ENCODE results near the gene ZBTB20.

Gene ZBTB20

DNA sequence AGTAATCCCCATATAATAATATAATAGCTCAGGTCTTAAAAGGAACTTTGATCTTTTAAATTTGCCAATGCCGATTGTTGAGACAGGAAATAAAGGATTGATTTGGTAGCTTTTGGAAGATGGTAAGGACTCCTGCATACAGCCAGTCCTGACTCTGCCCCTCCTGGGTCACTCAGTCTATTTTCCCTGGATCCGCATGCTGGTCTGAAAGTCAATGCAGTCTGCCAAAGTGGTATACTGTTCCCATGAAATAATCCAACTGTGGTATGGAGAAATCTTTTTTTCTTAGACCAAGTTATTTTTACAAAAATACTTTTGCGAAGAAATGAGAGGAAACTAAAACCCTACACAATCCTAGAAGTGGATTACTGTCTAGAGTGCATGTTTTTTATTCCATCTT lies 662.2 kb downstream of the ZBTB20 start:
- no peak overlapping the region for H3K4me3 Mint-ChIP-seq
- H3K4me1 Mint-ChIP-seq (ENCODE audit: low read depth): peaks cover 12% of the 10 kb centered on the region
- H3K27me3 Mint-ChIP-seq (ENCODE audit: low read depth): no peaks in the 10 kb centered on the region
- no peak overlapping the region for H3K27ac Mint-ChIP-seq
- H3K36me3 Mint-ChIP-seq (ENCODE audit: low read depth): no peaks in the 10 kb centered on the region
- no peaks in the 10 kb centered on the region for H3K9me3 Mint-ChIP-seq

- H3K4me1 Mint-ChIP-seq (ENCODE audit: low read depth): peaks cover 12% of the 10 kb centered on the region
- no peaks in the 10 kb centered on the region for H3K36me3 Mint-ChIP-seq (ENCODE audit: low read depth)
- H3K27ac Mint-ChIP-seq: no peak overlapping the region
- H3K9me3 Mint-ChIP-seq: no peaks in the 10 kb centered on the region
- H3K4me3 Mint-ChIP-seq: no peak overlapping the region
- H3K27me3 Mint-ChIP-seq (ENCODE audit: low read depth): no peaks in the 10 kb centered on the region
Measured at GRCh38 chr3:114481113-114481512, 666.0 kb downstream of the ZBTB20 start.

GRCh38 chr3:114480442-114480841 lies 666.6 kb downstream of the ZBTB20 start:
- Mint-ChIP-seq H3K27ac (no peak overlapping the region), H3K27me3 (ENCODE audit: low read depth) (no peaks in the 10 kb centered on the region), H3K4me3 (no peak overlapping the region), H3K9me3 (no peaks in the 10 kb centered on the region), H3K4me1 (ENCODE audit: low read depth) (peaks cover 12% of the 10 kb centered on the region), H3K36me3 (ENCODE audit: low read depth) (no peaks in the 10 kb centered on the region)

GRCh38 chr3:114478801-114479200 lies 668.3 kb downstream of the ZBTB20 start:
- Mint-ChIP-seq H3K4me1 (ENCODE audit: low read depth) (peaks cover 12% of the 10 kb centered on the region), H3K27me3 (ENCODE audit: low read depth) (no peaks in the 10 kb centered on the region), H3K9me3 (no peaks in the 10 kb centered on the region), H3K27ac (no peak overlapping the region), H3K4me3 (no peak overlapping the region), H3K36me3 (ENCODE audit: low read depth) (no peaks in the 10 kb centered on the region)

DNA sequence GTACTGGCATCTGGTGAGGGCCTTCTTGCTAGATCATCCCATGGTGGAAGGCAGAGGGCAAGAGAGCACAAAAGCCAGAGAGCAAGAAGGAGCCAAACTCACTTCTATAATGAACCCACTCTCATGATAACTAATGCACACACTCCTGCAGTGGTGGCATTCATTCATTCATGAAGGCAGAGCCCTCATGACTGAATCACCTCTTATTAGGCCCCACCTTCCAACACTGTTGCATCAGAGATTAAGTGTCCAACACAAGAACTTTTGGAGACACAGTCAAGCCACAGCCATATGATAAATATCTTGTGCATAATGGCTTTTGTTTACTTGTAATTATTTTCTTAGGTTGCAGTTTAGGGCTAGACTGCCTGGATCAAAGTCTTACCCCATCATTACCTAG lies 670.6 kb downstream of the ZBTB20 start:
- no peaks in the 10 kb centered on the region for H3K27me3 Mint-ChIP-seq (ENCODE audit: low read depth)
- H3K36me3 Mint-ChIP-seq (ENCODE audit: low read depth): no peaks in the 10 kb centered on the region
- H3K27ac Mint-ChIP-seq: no peak overlapping the region
- peaks cover 7% of the 10 kb centered on the region for H3K4me1 Mint-ChIP-seq (ENCODE audit: low read depth)
- no peaks in the 10 kb centered on the region for H3K9me3 Mint-ChIP-seq
- H3K4me3 Mint-ChIP-seq: no peak overlapping the region

DNA sequence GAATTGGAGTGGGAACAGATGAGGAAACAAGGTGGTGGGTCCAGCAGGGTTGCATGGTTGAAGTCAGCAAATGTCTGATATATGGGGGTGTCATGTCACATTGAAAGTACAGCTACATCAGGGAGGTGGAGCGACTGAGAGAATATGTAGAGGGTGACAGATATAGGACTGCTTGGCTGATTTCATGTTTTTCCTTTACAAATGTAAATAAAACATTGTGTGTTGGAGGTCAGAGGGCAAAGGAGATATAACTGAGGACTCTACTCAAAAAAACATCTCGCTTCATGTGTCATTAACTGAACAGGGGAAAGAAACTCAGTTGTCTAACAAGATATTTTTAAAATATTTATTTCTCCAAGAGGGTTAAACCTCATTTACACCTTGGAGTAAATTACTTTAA lies 675.6 kb downstream of the ZBTB20 start:
- Mint-ChIP-seq H3K36me3 (ENCODE audit: low read depth) (no peaks in the 10 kb centered on the region), H3K9me3 (no peaks in the 10 kb centered on the region), H3K27me3 (ENCODE audit: low read depth) (no peaks in the 10 kb centered on the region), H3K27ac (no peak overlapping the region), H3K4me1 (ENCODE audit: low read depth) (no peaks in the 10 kb centered on the region), H3K4me3 (no peak overlapping the region)

GRCh38 chr3:114469070-114469469 lies 678.0 kb downstream of the ZBTB20 start:
- H3K4me1 Mint-ChIP-seq (ENCODE audit: low read depth): no peaks in the 10 kb centered on the region
- H3K27me3 Mint-ChIP-seq (ENCODE audit: low read depth): no peaks in the 10 kb centered on the region
- no peaks in the 10 kb centered on the region for H3K36me3 Mint-ChIP-seq (ENCODE audit: low read depth)
- no peak overlapping the region for H3K4me3 Mint-ChIP-seq
- no peaks in the 10 kb centered on the region for H3K9me3 Mint-ChIP-seq
- no peak overlapping the region for H3K27ac Mint-ChIP-seq

GRCh38 chr3:114466816-114467215 lies 680.3 kb downstream of the ZBTB20 start:
- H3K27ac Mint-ChIP-seq: no peak overlapping the region
- no peaks in the 10 kb centered on the region for H3K4me1 Mint-ChIP-seq (ENCODE audit: low read depth)
- no peaks in the 10 kb centered on the region for H3K36me3 Mint-ChIP-seq (ENCODE audit: low read depth)
- H3K9me3 Mint-ChIP-seq: no peaks in the 10 kb centered on the region
- no peak overlapping the region for H3K4me3 Mint-ChIP-seq
- H3K27me3 Mint-ChIP-seq (ENCODE audit: low read depth): no peaks in the 10 kb centered on the region

DNA sequence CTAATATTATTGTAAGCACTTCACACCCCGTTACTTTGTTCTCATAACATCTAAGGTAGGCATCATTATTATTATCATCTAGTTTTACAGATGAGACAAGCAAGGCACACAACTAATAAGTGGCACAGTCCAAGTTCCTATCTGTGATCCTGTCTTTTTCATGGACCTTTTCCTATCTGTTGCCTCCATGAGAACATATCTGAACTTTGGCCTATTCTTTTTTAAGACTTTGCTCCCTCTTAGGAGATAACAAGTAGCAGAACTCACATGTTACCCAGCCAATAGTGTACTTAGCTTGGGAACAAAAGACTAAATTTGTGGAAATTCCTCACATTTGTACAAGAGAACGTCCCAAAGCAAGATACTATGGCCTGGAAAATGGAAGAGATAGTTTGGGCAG lies 680.8 kb downstream of the ZBTB20 start:
- no peak overlapping the region for H3K4me3 Mint-ChIP-seq
- H3K4me1 Mint-ChIP-seq (ENCODE audit: low read depth): no peaks in the 10 kb centered on the region
- H3K36me3 Mint-ChIP-seq (ENCODE audit: low read depth): no peaks in the 10 kb centered on the region
- no peak overlapping the region for H3K27ac Mint-ChIP-seq
- H3K9me3 Mint-ChIP-seq: no peaks in the 10 kb centered on the region
- no peaks in the 10 kb centered on the region for H3K27me3 Mint-ChIP-seq (ENCODE audit: low read depth)

- Mint-ChIP-seq H3K9me3 (no peaks in the 10 kb centered on the region), H3K36me3 (ENCODE audit: low read depth) (no peaks in the 10 kb centered on the region), H3K4me3 (no peak overlapping the region), H3K27ac (no peak overlapping the region), H3K4me1 (ENCODE audit: low read depth) (no peaks in the 10 kb centered on the region), H3K27me3 (ENCODE audit: low read depth) (no peaks in the 10 kb centered on the region)
Measured at GRCh38 chr3:114464548-114464947, 682.5 kb downstream of the ZBTB20 start.

GRCh38 chr3:114462750-114463149 lies 684.3 kb downstream of the ZBTB20 start:
- Mint-ChIP-seq H3K36me3 (ENCODE audit: low read depth) (no peaks in the 10 kb centered on the region), H3K27me3 (ENCODE audit: low read depth) (no peaks in the 10 kb centered on the region), H3K4me3 (no peak overlapping the region), H3K9me3 (no peaks in the 10 kb centered on the region), H3K27ac (no peak overlapping the region), H3K4me1 (ENCODE audit: low read depth) (no peaks in the 10 kb centered on the region)

- Mint-ChIP-seq H3K9me3 (no peaks in the 10 kb centered on the region), H3K27me3 (ENCODE audit: low read depth) (no peaks in the 10 kb centered on the region), H3K4me3 (no peak overlapping the region), H3K36me3 (ENCODE audit: low read depth) (no peaks in the 10 kb centered on the region), H3K27ac (no peak overlapping the region), H3K4me1 (ENCODE audit: low read depth) (no peaks in the 10 kb centered on the region)
Measured at GRCh38 chr3:114460459-114460858, 686.6 kb downstream of the ZBTB20 start.

DNA sequence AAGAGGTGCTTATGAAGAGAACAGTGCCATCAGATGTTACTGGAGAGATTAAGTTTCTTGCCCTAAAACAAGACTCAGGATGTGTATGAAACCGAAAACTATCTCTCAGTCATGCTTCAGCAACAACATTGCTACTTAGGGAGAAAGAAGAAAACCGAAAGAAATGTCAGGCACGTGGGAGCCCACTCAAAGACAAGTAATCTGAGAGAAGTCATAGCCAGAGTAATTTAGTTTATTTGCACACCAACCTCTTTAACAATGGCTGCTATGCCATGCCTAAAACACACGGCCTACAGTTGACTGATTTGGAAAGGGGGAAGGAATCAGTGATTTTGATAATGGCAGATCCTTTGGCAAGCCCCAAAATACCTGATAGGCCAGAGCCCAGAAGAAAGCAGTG lies 690.3 kb downstream of the ZBTB20 start:
- no peaks in the 10 kb centered on the region for H3K27me3 Mint-ChIP-seq (ENCODE audit: low read depth)
- peaks cover 3% of the 10 kb centered on the region for H3K4me1 Mint-ChIP-seq (ENCODE audit: low read depth)
- H3K27ac Mint-ChIP-seq: no peak overlapping the region
- H3K4me3 Mint-ChIP-seq: no peak overlapping the region
- no peaks in the 10 kb centered on the region for H3K36me3 Mint-ChIP-seq (ENCODE audit: low read depth)
- H3K9me3 Mint-ChIP-seq: no peaks in the 10 kb centered on the region

- Mint-ChIP-seq H3K4me3 (no peak overlapping the region), H3K27ac (no peak overlapping the region), H3K27me3 (ENCODE audit: low read depth) (peaks cover 5% of the 10 kb centered on the region), H3K4me1 (ENCODE audit: low read depth) (peaks cover 3% of the 10 kb centered on the region), H3K36me3 (ENCODE audit: low read depth) (no peaks in the 10 kb centered on the region), H3K9me3 (no peaks in the 10 kb centered on the region)
Measured at GRCh38 chr3:114455432-114455831, 691.7 kb downstream of the ZBTB20 start.

DNA sequence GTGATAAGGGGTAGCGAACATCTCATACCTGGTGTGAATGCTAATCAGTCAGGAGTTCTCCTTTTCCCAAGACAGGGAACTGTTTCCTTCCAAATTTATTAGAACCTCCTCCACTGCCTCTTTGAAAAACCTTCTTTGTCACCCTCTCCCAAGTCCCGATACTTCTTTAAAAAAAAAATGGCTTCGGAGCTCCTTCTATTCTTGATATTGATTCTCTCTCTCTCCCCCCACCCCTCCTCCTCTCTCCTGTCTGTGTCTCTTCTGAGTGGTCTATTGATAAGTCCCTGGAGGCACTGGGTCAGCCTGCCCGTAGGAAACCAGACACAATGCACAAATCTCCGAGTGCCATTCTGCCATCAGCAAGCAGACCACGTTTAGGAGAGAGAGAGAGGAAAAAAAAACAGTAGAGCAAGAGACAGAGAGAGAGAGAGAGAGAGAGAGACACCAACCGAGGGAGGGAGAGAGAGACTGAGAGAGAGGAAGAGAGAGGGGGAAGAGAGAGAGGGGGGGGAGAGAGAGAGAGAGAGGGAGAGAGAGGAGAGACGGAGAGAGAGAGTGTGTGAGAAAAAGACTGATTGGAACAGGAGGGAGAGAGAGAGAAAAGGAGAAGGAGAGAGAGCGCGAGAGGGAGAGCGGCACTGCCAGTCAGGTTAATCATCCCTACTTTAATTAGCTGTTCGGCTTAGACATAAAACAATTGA lies 692.4 kb downstream of the ZBTB20 start:
- Mint-ChIP-seq H3K9me3 (no peaks in the 10 kb centered on the region), H3K4me1 (ENCODE audit: low read depth) (peaks cover 3% of the 10 kb centered on the region), H3K36me3 (ENCODE audit: low read depth) (no peaks in the 10 kb centered on the region), H3K27ac (no peak overlapping the region), H3K4me3 (no peak overlapping the region), H3K27me3 (ENCODE audit: low read depth) (peaks cover 5% of the 10 kb centered on the region)

DNA sequence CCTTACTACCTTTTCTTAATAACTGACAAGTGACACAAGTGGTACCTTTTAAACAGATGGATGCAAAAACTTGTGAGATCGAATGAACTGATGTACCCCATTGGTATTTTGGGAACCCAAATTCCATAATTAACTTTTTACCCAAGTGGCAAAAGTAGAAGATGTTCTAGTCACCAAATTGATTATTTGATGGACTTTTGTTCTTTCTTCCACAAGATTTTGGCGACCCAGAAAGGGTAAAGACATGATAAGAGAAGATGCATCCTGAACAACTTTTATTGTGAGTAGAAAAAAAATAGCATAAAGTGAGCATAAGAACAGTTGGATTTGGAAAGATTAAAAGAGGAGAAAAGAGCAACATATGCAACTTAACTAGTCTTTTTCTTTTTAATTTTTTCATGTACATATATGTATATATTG lies 693.7 kb downstream of the ZBTB20 start:
- Mint-ChIP-seq H3K4me3 (no peak overlapping the region), H3K27ac (no peak overlapping the region)

More for the DNA sequence above, 693.7 kb downstream of the ZBTB20 start:
- H3K27me3 Mint-ChIP-seq (ENCODE audit: low read depth): peaks cover 5% of the 10 kb centered on the region
- no peaks in the 10 kb centered on the region for H3K36me3 Mint-ChIP-seq (ENCODE audit: low read depth)
- peaks cover 3% of the 10 kb centered on the region for H3K4me1 Mint-ChIP-seq (ENCODE audit: low read depth)
- H3K9me3 Mint-ChIP-seq: no peaks in the 10 kb centered on the region
